ENCODE data around the gene CNTN1.

DNA sequence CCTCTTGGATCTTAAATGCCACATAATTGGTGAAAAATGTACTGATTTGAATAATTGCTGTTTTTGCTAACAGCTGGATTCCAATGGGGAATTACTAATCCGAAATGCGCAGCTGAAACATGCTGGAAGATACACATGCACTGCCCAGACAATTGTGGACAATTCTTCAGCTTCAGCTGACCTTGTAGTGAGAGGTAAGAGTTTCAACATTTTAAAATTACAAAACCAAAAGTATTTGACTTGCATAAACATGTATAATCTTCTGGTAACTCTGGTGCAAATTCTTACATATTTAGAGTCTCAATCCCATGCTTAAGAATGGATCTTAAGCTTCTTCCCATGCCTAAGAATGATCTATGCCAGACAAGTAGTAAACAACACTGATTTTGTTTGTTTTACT, 266.8 kb downstream of the CNTN1 start:
- TF ChIP-seq, protein P1, sequence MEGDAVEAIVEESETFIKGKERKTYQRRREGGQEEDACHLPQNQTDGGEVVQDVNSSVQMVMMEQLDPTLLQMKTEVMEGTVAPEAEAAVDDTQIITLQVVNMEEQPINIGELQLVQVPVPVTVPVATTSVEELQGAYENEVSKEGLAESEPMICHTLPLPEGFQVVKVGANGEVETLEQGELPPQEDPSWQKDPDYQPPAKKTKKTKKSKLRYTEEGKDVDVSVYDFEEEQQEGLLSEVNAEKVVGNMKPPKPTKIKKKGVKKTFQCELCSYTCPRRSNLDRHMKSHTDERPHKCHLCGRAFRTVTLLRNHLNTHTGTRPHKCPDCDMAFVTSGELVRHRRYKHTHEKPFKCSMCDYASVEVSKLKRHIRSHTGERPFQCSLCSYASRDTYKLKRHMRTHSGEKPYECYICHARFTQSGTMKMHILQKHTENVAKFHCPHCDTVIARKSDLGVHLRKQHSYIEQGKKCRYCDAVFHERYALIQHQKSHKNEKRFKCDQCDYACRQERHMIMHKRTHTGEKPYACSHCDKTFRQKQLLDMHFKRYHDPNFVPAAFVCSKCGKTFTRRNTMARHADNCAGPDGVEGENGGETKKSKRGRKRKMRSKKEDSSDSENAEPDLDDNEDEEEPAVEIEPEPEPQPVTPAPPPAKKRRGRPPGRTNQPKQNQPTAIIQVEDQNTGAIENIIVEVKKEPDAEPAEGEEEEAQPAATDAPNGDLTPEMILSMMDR (IDR thresholded peaks at IDR 0.05), result no peak
- no peak for TF ChIP-seq POLR2A (IDR thresholded peaks at IDR 0.05)

Data from testis (tissue), 2 donors.